Glutamatergic neuron (in vitro differentiated cells): ENCODE measurements around the gene STARD13. TPM values are rescaled to one million over a fixed set of nuclear protein-coding genes. Genes with fewer than 3 reads are reported as not detected.

ENCODE experiments used
- DNase-seq: peaks from one replicate; pipeline ENCODE4 v3.0.0; 2022
- H3K27ac Mint-ChIP-seq: one replicate; pipeline ENCODE4 v1.8.0; 2020; ENCODE audit warnings: mild to moderate bottlenecking, mixed read lengths, inconsistent platforms; ENCODE audit not compliant: unreplicated experiment
- H3K27me3 Mint-ChIP-seq: one replicate; pipeline ENCODE4 v1.8.0; 2020; ENCODE audit warnings: mild to moderate bottlenecking, moderate library complexity, mixed read lengths, inconsistent platforms; ENCODE audit not compliant: unreplicated experiment
- H3K36me3 Mint-ChIP-seq: one replicate; pipeline ENCODE4 v1.8.0; 2020; ENCODE audit warnings: mild to moderate bottlenecking, mixed read lengths, inconsistent platforms; ENCODE audit not compliant: unreplicated experiment
- H3K4me1 Mint-ChIP-seq: one replicate; pipeline ENCODE4 v1.8.0; 2020; ENCODE audit warnings: mild to moderate bottlenecking, low read depth, mixed read lengths, inconsistent platforms; ENCODE audit not compliant: unreplicated experiment
- H3K4me3 Mint-ChIP-seq: one replicate; pipeline ENCODE4 v1.8.0; 2020; ENCODE audit warnings: mild to moderate bottlenecking, mixed read lengths, inconsistent platforms; ENCODE audit not compliant: unreplicated experiment
- H3K9me3 Mint-ChIP-seq: one replicate; pipeline ENCODE4 v1.8.0; 2020; ENCODE audit warnings: mild to moderate bottlenecking, moderate library complexity, mixed read lengths, inconsistent platforms; ENCODE audit not compliant: unreplicated experiment
- CTCF ChIP-seq: fragments of 200-600 bp; sonication (generic); IDR thresholded peaks from one replicate; pipeline ENCODE4 v1.5.0; 2021; ENCODE audit not compliant: partially characterized antibody, unreplicated experiment
- total RNA-seq: library from RNA; stranded (reverse); fragmentation: NEBNext Ultra II Directional; extraction: Animal tissue kit (Norgen Biotek cat#: 25700); gene quantifications from one replicate; pipeline ENCODE4 v1.2.1, GENCODE V29; 2021; ENCODE audit not compliant: unreplicated experiment

STARD13 gene
- total RNA-seq, 1 donor from 2014 or later: 36.4 TPM

- DNase-seq: no peak
- Mint-ChIP-seq H3K4me3 (no peak overlapping the region), H3K4me1 (no peaks in the 10 kb centered on the region), H3K27ac (no peak overlapping the region), H3K9me3 (no peaks in the 10 kb centered on the region), H3K27me3 (peaks cover 1% of the 10 kb centered on the region), H3K36me3 (peaks cover 7% of the 10 kb centered on the region)
- TF ChIP-seq CTCF: no peak
Measured at GRCh38 chr13:33116321-33117010, 169.1 kb downstream of the STARD13 start.

- Mint-ChIP-seq H3K4me3 (no peak overlapping the region), H3K27ac (no peak overlapping the region), H3K27me3 (peaks cover 1% of the 10 kb centered on the region), H3K4me1 (no peaks in the 10 kb centered on the region), H3K36me3 (peaks cover 7% of the 10 kb centered on the region), H3K9me3 (no peaks in the 10 kb centered on the region)
- no peak for TF ChIP-seq CTCF
- DNase-seq: no peak
Measured at GRCh38 chr13:33115274-33115673, 170.3 kb downstream of the STARD13 start.

- H3K4me3 Mint-ChIP-seq: no peak overlapping the region
- peaks cover 7% of the 10 kb centered on the region for H3K36me3 Mint-ChIP-seq
- no peak for TF ChIP-seq CTCF
- no peak overlapping the region for H3K27ac Mint-ChIP-seq
- no peak for DNase-seq
- no peaks in the 10 kb centered on the region for H3K9me3 Mint-ChIP-seq
- no peaks in the 10 kb centered on the region for H3K27me3 Mint-ChIP-seq
- H3K4me1 Mint-ChIP-seq: no peaks in the 10 kb centered on the region
Measured at GRCh38 chr13:33114146-33114545, 171.4 kb downstream of the STARD13 start.

GRCh38 chr13:33112766-33113165 lies 172.8 kb downstream of the STARD13 start:
- Mint-ChIP-seq H3K27ac (no peak overlapping the region), H3K9me3 (peaks cover 4% of the 10 kb centered on the region), H3K36me3 (peaks cover 7% of the 10 kb centered on the region), H3K27me3 (no peaks in the 10 kb centered on the region), H3K4me1 (no peaks in the 10 kb centered on the region), H3K4me3 (no peak overlapping the region)
- no peak for DNase-seq
- TF ChIP-seq CTCF: no peak

- no peak overlapping the region for H3K27ac Mint-ChIP-seq
- H3K9me3 Mint-ChIP-seq: peaks cover 4% of the 10 kb centered on the region
Measured at GRCh38 chr13:33111414-33112110, 174.0 kb downstream of the STARD13 start.

More at GRCh38 chr13:33111414-33112110, 174.0 kb downstream of the STARD13 start:
- peaks cover 14% of the 10 kb centered on the region for H3K36me3 Mint-ChIP-seq
- H3K4me3 Mint-ChIP-seq: no peak overlapping the region
- TF ChIP-seq CTCF: no peak
- no peaks in the 10 kb centered on the region for H3K27me3 Mint-ChIP-seq
- DNase-seq: no peak
- no peaks in the 10 kb centered on the region for H3K4me1 Mint-ChIP-seq
